HG03159 (cell line): ENCODE data around the gene CFAP46.
"Not testable (repeated sequence)": the region's sequence is repeated elsewhere in the genome, so short reads cannot be mapped to it uniquely, and the experiment has no call there.

Experiments
- ATAC-seq: cut with Tn5 transposase; IDR thresholded peaks from one replicate; pipeline ENCODE4 v1.9.1; 2021; ENCODE audit warnings: mild to moderate bottlenecking, moderate library complexity; ENCODE audit not compliant: unreplicated experiment

The CFAP46 gene

GRCh38 chr10:132915411-132915810, 27.0 kb downstream of the CFAP46 start:
- ATAC-seq: no peak

GRCh38 chr10:132914732-132915131, 27.6 kb downstream of the CFAP46 start:
- no peak for ATAC-seq

GRCh38 chr10:132913559-132914115, 28.7 kb downstream of the CFAP46 start:
- no peak for ATAC-seq

GRCh38 chr10:132912713-132913558, 29.4 kb downstream of the CFAP46 start:
- ATAC-seq: no peak

GRCh38 chr10:132912225-132912712, 30.1 kb downstream of the CFAP46 start:
- ATAC-seq: no peak

- no peak for ATAC-seq
Observed at GRCh38 chr10:132911786-132912097, 30.6 kb downstream of the CFAP46 start.

- no peak for ATAC-seq
Observed at GRCh38 chr10:132910901-132911785, 31.2 kb downstream of the CFAP46 start.

GRCh38 chr10:132910186-132910880, 32.0 kb downstream of the CFAP46 start:
- ATAC-seq: no peak

- no peak for ATAC-seq
Observed at GRCh38 chr10:132909491-132910071, 32.8 kb downstream of the CFAP46 start.

- ATAC-seq: no peak
Observed at GRCh38 chr10:132908621-132909295, 33.6 kb downstream of the CFAP46 start.

GRCh38 chr10:132907821-132908620, 34.3 kb downstream of the CFAP46 start:
- ATAC-seq: no peak

- no peak for ATAC-seq
Observed at GRCh38 chr10:132906836-132907235, 35.5 kb downstream of the CFAP46 start.

- no peak for ATAC-seq
Observed at GRCh38 chr10:132906106-132906505, 36.3 kb downstream of the CFAP46 start.

- no peak for ATAC-seq
Observed at GRCh38 chr10:132905661-132906060, 36.7 kb downstream of the CFAP46 start.

GRCh38 chr10:132904814-132905649, 37.3 kb downstream of the CFAP46 start:
- no peak for ATAC-seq

- ATAC-seq: no peak
Observed at GRCh38 chr10:132904181-132904813, 38.1 kb downstream of the CFAP46 start.

GRCh38 chr10:132902656-132903575, 39.5 kb downstream of the CFAP46 start:
- ATAC-seq: not testable (repeated sequence)
